Hepatocyte (in vitro differentiated cells): Measurements from ENCODE around the gene MXRA5. TPM values are rescaled to one million over a fixed set of nuclear protein-coding genes. Genes with fewer than 3 reads are reported as not detected.

ENCODE experiments used
- DNase-seq: peaks from one replicate; pipeline ENCODE4 v3.0.0-alpha.2; 2016; ENCODE audit warnings: low spot score
- H2AFZ ChIP-seq: fragments of 200-600 bp; sonication (generic); 2 replicates; pipeline ENCODE4 v1.6.0; 2016; ENCODE audit warnings: antibody characterized with exemption, mild to moderate bottlenecking
- H3K27ac ChIP-seq: fragments of 200-600 bp; sonication (generic); 2 replicates; pipeline ENCODE4 v1.5.1; 2016; ENCODE audit warnings: mild to moderate bottlenecking
- H3K27me3 ChIP-seq: fragments of 200-600 bp; sonication (generic); 2 replicates; pipeline ENCODE4 v1.6.1; 2016
- H3K36me3 ChIP-seq: fragments of 200-600 bp; sonication (generic); replicated peaks from 2 replicates; pipeline ENCODE4 v1.5.1; 2016; ENCODE audit warnings: low read depth; ENCODE audit not compliant: insufficient read depth
- H3K4me1 ChIP-seq: fragments of 200-600 bp; sonication (generic); 2 replicates; pipeline ENCODE4 v1.5.1; 2016; ENCODE audit warnings: mild to moderate bottlenecking, moderate library complexity; ENCODE audit not compliant: insufficient read depth
- H3K4me2 ChIP-seq: fragments of 200-600 bp; sonication (generic); 2 replicates; pipeline ENCODE4 v1.6.0; 2016
- H3K4me3 ChIP-seq: fragments of 200-600 bp; sonication (generic); 2 replicates; pipeline ENCODE4 v1.5.1; 2016; ENCODE audit warnings: mild to moderate bottlenecking
- H3K79me2 ChIP-seq: fragments of 200-600 bp; sonication (generic); 2 replicates; pipeline ENCODE4 v1.6.0; 2017; ENCODE audit warnings: mild to moderate bottlenecking
- H3K9me2 ChIP-seq: fragments of 200-600 bp; sonication (generic); replicated peaks from 2 replicates; pipeline ENCODE4 v1.6.0; 2017; ENCODE audit warnings: mild to moderate bottlenecking; ENCODE audit not compliant: insufficient read depth
- H3K9me3 ChIP-seq: fragments of 200-600 bp; sonication (generic); 2 replicates; pipeline ENCODE4 v1.5.1; 2016; ENCODE audit warnings: low read depth, mild to moderate bottlenecking
- H4K20me1 ChIP-seq: fragments of 200-600 bp; sonication (generic); 2 replicates; pipeline ENCODE4 v1.6.0; 2016; ENCODE audit warnings: mild to moderate bottlenecking; ENCODE audit not compliant: insufficient read depth, poor library complexity, severe bottlenecking
- CTCF ChIP-seq: fragments of 200-600 bp; sonication (generic); IDR thresholded peaks from 2 replicates; pipeline ENCODE4 v1.5.1; 2016; ENCODE audit warnings: antibody characterized with exemption, mild to moderate bottlenecking; ENCODE audit not compliant: poor library complexity
- EZH2 ChIP-seq: fragments of 200-600 bp; sonication (generic); IDR thresholded peaks from 2 replicates; pipeline ENCODE4 v1.6.1; 2016; ENCODE audit warnings: antibody characterized with exemption, mild to moderate bottlenecking, borderline replicate concordance
- EZH2phosphoT487 ChIP-seq: fragments of 200-600 bp; sonication (generic); IDR thresholded peaks from one replicate; pipeline ENCODE4 v1.6.1; 2018; ENCODE audit warnings: antibody characterized with exemption, mild to moderate bottlenecking, low read depth, moderate library complexity; ENCODE audit not compliant: unreplicated experiment, severe bottlenecking
- WGBS: methylation state at CpG from one replicate; pipeline ENCODE4 v1.1.6; 2016; ENCODE audit warnings: low lambda C conversion rate; ENCODE audit errors: missing lambda C conversion rate; 5-methylcytosine and 5-hydroxymethylcytosine counted together
- polyA plus RNA-seq: library from polyadenylated mRNA; unstranded; fragments of >200 nt; fragmentation: Nextera tagmentation; extraction: Ambion mirVana; gene quantifications from 2 replicates; pipeline ENCODE4 v1.2.1, GENCODE V29; 2016
- total RNA-seq: library from RNA; depleted of rRNA; stranded (reverse); fragments of >200 nt; gene quantifications from 2 replicates; pipeline ENCODE4 v1.2.3, GENCODE V29; 2014

MXRA5 gene
- total and polyA plus RNA-seq, 2 experiments from 2014 or later = 11.3 to 14.0 TPM

- Histone ChIP-seq H3K9me2 (no peaks in the 10 kb centered on the region), H3K79me2 (no peaks in the 10 kb centered on the region), H2AFZ (no peak overlapping the region), H3K4me1 (no peaks in the 10 kb centered on the region), H3K4me3 (no peak overlapping the region), H3K4me2 (no peak overlapping the region), H3K27ac (no peak overlapping the region), H3K9me3 (no peaks in the 10 kb centered on the region), H4K20me1 (no peaks in the 10 kb centered on the region), H3K27me3 (no peaks in the 10 kb centered on the region), H3K36me3 (no peaks in the 10 kb centered on the region)
- DNase-seq = no peak
- 96% methylated on average over 38 of the region's 47 CpGs for WGBS
- TF ChIP-seq CTCF (no peak), EZH2 (no peak)
These were observed 29.2 kb downstream of the MXRA5 start for GRCh38 chrX:3317191-3317718.

- H3K4me1 ChIP-seq = no peaks in the 10 kb centered on the region
- H3K9me2 ChIP-seq = no peaks in the 10 kb centered on the region
- H3K4me3 ChIP-seq = no peak overlapping the region
- no peak for DNase-seq
- no peaks in the 10 kb centered on the region for H3K79me2 ChIP-seq
- no peak overlapping the region for H3K27ac ChIP-seq
- H3K9me3 ChIP-seq = no peaks in the 10 kb centered on the region
- TF ChIP-seq EZH2phosphoT487 (no peak), CTCF (no peak), EZH2 (no peak)
- H3K36me3 ChIP-seq = no peaks in the 10 kb centered on the region
- no peaks in the 10 kb centered on the region for H4K20me1 ChIP-seq
- no peaks in the 10 kb centered on the region for H3K27me3 ChIP-seq
- no peak overlapping the region for H2AFZ ChIP-seq
- H3K4me2 ChIP-seq = no peak overlapping the region
- 86% methylated on average over 2 of the region's 2 CpGs for WGBS
These were observed 34.3 kb downstream of the MXRA5 start for GRCh38 chrX:3312109-3312508.

GRCh38 chrX:3307881-3308280 is 38.6 kb downstream of the MXRA5 start:
- H3K9me3 ChIP-seq = no peaks in the 10 kb centered on the region
- no peak overlapping the region for H3K4me2 ChIP-seq
- H4K20me1 ChIP-seq = no peaks in the 10 kb centered on the region
- H3K36me3 ChIP-seq = no peaks in the 10 kb centered on the region
- no peak for DNase-seq
- 79% methylated on average over 1 of the region's 1 CpG for WGBS
- no peaks in the 10 kb centered on the region for H3K9me2 ChIP-seq
- TF ChIP-seq CTCF (no peak), EZH2 (no peak), EZH2phosphoT487 (no peak)
- no peak overlapping the region for H3K4me3 ChIP-seq
- H3K4me1 ChIP-seq = no peaks in the 10 kb centered on the region
- no peaks in the 10 kb centered on the region for H3K79me2 ChIP-seq
- H3K27ac ChIP-seq = no peak overlapping the region
- H2AFZ ChIP-seq = no peak overlapping the region
- no peaks in the 10 kb centered on the region for H3K27me3 ChIP-seq

GRCh38 chrX:3299636-3300035 is 46.8 kb downstream of the MXRA5 start:
- 48% methylated on average over 1 of the region's 1 CpG for WGBS
- H3K79me2 ChIP-seq = no peaks in the 10 kb centered on the region
- H3K9me3 ChIP-seq = no peaks in the 10 kb centered on the region
- H3K27ac ChIP-seq = no peak overlapping the region
- H4K20me1 ChIP-seq = no peaks in the 10 kb centered on the region
- H3K4me1 ChIP-seq = no peaks in the 10 kb centered on the region
- no peak for DNase-seq
- H3K4me2 ChIP-seq = no peak overlapping the region
- H3K4me3 ChIP-seq = no peak overlapping the region
- no peaks in the 10 kb centered on the region for H3K9me2 ChIP-seq
- H3K36me3 ChIP-seq = no peaks in the 10 kb centered on the region
- no peak overlapping the region for H2AFZ ChIP-seq
- no peaks in the 10 kb centered on the region for H3K27me3 ChIP-seq
- TF ChIP-seq EZH2phosphoT487 (no peak), EZH2 (no peak)
